Measurements from ENCODE around the gene TCHHL1. TPM values are rescaled to one million over a fixed set of nuclear protein-coding genes. Genes with fewer than 3 reads are reported as not detected.

Gene TCHHL1
- total RNA-seq, 1 donor: not detected

DNA sequence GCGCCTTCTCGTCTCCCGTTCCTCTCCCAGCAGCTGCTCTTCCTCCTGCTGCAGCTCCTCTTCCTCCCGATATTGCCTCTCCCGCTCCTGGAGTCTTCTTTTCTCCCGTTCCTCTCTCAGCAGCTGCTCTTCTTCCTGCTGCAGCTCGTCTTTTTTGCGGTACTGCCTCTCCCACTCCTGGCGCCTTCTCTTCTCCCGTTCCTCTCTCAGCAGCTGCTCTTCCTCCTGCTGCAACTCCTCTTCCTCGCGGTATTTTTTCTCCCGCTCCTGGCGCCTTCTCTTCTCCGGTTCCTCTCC is 21.1 kb upstream of the TCHHL1 start:
- DNase-seq (ENCODE audit: low read depth): no peak
- H3K4me3 ChIP-seq (ENCODE audit: low read depth, low read length): peak overlapping the region; percentile 51
- TF ChIP-seq, protein P1, sequence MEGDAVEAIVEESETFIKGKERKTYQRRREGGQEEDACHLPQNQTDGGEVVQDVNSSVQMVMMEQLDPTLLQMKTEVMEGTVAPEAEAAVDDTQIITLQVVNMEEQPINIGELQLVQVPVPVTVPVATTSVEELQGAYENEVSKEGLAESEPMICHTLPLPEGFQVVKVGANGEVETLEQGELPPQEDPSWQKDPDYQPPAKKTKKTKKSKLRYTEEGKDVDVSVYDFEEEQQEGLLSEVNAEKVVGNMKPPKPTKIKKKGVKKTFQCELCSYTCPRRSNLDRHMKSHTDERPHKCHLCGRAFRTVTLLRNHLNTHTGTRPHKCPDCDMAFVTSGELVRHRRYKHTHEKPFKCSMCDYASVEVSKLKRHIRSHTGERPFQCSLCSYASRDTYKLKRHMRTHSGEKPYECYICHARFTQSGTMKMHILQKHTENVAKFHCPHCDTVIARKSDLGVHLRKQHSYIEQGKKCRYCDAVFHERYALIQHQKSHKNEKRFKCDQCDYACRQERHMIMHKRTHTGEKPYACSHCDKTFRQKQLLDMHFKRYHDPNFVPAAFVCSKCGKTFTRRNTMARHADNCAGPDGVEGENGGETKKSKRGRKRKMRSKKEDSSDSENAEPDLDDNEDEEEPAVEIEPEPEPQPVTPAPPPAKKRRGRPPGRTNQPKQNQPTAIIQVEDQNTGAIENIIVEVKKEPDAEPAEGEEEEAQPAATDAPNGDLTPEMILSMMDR (IDR thresholded peaks at IDR 0.05; ENCODE audit: insufficient read depth, low read depth, low read length): no peak

DNA sequence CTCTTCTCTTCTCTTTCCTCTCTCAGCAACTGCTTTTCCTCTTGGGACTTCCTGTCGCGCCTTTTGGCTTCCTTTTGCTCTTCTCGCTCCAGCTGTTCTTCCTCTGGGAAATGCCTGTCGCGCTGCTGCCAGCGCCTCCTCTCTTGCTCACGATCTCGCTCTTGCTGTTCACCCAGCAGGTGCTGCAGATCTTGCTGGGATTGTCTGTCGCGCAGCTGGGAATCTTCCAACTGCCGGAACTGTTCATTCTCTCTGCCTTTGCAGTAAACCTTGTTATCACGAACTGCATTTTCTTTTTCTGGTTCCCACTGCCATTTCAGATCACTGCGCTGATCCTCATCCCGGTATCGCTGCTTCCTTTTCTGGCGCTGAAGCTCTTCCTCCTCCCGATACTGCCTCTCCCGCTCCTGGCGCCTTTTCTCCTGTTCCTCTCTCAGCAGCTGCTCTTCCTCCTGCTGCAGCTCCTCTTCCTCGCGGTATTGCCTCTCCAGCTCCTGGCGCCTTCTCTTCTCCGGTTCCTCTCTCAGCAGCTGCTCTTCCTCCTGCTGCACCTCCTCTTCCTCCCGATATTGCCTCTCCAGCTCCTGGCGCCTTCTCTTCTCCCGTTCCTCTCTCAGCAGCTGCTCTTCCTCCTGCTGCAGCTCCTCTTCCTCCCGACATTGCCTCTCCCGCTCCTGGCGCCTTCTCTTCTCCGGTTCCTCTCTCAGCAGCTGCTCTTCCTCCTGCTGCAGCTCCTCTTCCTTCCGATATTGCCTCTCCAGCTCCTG is 20.6 kb upstream of the TCHHL1 start:
- TF ChIP-seq, protein P1 (IDR thresholded peaks at IDR 0.05; ENCODE audit: insufficient read depth, low read depth, low read length): no peak
- no peak overlapping the region for H3K4me3 ChIP-seq (ENCODE audit: low read depth, low read length)
- DNase-seq (ENCODE audit: low read depth): no peak

DNA sequence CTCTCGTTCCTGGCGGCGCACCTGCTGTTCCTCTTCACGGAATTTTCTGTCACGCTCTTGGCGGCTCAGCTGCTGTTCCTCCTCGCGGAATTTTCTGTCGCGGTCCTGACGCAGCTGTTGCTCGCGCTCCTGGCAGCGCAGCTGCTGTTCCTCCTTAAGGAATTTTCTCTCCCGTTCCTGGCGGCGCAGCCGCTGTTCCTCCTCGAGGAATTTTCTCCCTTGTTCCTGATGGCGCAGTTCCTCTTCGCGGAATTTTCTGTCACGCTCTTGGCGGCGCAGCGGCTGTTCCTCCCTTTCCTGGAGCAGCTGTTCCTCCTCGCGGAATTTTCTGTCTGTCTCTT is 20.0 kb upstream of the TCHHL1 start:
- peak overlapping the region; percentile 44 for H3K4me3 ChIP-seq (ENCODE audit: low read depth, low read length)
- TF ChIP-seq, protein P1 (IDR thresholded peaks at IDR 0.05; ENCODE audit: insufficient read depth, low read depth, low read length): no peak
- no peak for DNase-seq (ENCODE audit: low read depth)

DNA sequence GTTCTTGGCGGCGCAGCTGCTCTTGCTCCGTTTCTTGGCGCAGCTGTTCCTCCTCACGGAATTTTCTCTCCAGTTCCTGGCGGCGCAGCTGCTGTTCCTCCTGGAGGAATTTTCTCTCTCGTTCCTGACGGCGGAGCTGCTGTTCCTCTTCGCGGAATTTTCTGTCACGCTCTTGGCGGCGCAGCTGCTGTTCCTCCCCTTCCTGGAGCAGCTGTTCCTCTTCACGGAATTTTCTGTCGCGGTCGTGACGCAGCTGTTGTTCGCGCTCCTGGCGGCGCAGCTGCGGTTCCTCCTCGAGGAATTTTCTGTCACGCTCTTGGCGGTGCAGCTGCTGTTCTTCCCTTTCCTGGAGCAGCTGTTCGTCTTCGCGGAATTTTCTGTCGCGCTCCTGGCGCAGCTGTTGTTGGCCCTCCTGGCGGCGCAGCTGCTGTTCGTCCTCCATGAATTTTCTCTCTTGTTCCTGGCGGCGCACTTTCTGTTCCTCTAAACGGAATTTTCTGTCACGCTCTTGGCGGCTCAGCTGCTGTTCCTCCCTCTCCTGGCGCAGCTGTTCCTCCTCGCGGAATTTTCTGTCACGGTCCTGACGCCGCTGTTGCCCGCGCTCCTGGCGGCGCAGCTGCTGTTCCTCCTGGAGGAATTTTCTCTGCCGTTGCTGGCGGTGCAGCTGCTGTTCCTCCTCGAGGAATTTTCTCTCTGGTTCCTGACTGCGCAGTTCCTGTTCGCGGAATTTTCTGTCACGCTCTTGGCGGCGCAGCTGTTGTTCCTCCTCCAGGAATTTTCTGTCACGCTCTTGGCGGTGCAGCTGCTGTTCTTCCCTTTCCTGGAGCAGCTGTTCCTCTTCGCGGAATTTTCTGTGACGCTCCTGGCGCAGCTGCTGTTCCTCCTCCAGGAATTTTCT is 19.4 kb upstream of the TCHHL1 start:
- H3K4me3 ChIP-seq (ENCODE audit: low read depth, low read length): peak overlapping the region; percentile 44
- DNase-seq (ENCODE audit: low read depth): peak; percentile 69
- TF ChIP-seq, protein P1 (IDR thresholded peaks at IDR 0.05; ENCODE audit: insufficient read depth, low read depth, low read length): no peak

DNA sequence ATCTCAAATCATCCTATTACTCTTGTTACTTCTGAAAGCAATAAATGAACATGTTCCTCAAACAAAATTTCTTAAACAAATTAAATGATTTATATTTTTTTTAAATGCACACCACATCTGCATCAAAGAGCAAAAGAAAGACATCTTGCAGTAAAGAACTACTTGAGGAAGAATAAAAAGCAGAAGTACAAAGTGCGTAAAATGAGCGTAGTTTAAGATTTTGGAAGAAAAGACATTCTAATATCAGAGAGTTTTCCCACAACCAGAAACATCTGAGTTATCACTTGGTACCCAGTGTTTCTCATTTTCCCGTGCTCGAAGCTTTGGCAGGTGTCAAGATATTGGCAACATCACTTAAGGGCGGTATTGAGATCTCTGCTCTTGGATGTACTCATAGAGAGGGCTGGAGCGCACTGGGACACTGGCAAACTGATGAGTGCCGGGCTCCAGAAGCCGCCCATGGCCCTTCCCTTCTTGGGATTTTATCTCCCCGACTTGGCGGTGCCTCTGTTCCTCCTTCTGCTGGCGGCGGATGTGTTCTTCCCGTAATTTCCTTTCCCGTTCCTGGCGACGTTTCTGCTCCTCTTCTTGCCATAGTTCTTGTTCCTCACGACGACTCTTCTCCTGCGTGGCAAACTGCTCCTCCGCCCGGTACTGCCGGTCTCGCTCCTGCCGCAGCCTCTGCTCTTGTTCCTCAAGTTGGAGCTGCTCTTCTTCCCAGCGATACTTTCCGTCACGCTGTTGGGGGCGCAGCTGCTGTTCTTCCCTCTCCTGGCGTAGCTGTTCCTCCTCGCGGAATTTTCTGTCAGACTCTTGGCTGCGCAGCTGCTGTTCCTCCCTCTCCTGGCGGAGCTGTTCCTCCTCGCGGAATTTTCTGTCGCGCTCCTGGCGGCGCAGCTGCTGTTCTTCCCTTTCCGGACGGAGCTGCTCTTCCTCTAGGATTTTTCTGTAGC is 18.4 kb upstream of the TCHHL1 start:
- TF ChIP-seq, protein P1 (IDR thresholded peaks at IDR 0.05; ENCODE audit: insufficient read depth, low read depth, low read length): no peak
- DNase-seq (ENCODE audit: low read depth): no peak

DNA sequence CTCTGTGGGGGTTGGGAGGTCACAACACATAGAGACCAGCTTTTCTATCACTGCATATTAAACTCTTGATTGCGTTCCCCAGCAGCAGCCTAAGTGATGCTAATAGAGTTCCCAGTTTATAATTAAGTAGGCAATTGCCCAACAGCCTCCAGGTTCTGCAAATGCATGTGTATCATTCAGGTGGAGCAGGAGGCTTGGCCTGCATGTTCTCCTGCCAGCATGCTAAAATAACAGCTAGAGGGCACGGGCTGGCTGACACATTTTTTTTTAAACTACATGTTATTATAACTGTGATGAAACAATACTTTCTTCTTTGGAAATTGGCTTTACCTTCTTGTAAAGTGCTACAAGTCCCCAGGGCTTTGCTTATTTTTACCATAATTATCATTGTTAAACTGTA is 16.0 kb upstream of the TCHHL1 start:
- H3K4me3 ChIP-seq (ENCODE audit: low read depth, low read length): no peak overlapping the region
- TF ChIP-seq, protein P1 (IDR thresholded peaks at IDR 0.05; ENCODE audit: insufficient read depth, low read depth, low read length): no peak
- no peak for DNase-seq (ENCODE audit: low read depth)

More for the DNA sequence above, 18.4 kb upstream of the TCHHL1 start:
- H3K4me3 ChIP-seq (ENCODE audit: low read depth, low read length): peak overlapping the region; percentile 44

Data from fibroblast of villous mesenchyme (primary cell).